ENCODE data around the gene AGMAT.

The AGMAT gene, protein sequence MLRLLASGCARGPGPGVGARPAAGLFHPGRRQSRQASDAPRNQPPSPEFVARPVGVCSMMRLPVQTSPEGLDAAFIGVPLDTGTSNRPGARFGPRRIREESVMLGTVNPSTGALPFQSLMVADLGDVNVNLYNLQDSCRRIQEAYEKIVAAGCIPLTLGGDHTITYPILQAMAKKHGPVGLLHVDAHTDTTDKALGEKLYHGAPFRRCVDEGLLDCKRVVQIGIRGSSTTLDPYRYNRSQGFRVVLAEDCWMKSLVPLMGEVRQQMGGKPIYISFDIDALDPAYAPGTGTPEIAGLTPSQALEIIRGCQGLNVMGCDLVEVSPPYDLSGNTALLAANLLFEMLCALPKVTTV

DNA sequence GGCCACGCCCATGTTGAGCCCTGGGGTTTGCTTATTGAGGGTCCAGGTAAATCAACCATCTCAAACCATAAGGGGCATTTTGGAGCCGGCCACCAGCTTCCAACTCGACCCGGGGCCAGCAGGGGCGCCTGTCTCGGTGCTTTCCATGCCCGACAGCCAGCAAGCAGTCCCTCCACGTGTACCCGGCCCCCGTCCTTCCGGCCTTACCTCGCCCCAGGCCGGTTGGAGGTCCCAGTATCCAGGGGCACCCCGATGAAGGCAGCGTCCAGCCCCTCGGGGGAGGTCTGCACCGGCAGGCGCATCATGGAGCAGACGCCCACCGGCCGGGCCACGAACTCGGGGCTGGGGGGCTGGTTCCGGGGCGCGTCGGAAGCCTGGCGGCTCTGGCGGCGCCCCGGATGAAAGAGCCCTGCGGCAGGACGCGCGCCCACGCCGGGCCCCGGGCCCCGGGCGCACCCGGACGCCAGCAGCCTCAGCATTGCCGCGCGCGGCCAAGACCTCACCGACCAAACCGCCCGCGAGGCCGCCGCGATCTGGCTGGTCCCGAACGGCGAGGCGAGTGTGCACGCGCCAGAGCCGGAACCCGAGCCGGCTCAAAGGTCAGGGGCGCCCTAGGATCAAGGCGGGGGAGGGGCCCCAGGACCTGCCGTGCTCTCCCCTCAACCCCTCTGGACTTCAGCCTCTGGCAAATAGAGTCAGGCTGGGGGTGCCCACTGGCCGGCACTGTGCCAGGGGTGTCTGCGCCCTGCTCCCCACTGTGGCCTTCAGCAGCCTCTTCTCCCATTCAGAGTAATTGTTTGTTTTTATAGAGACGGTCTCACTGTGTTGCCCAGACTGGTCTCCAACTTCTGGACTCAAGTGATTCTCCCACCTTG lies at the start of gene AGMAT:
AGMAT (minus strand) TSS at position 563 of the 875 bp plus-strand sequence; CDS start at position 479, 84 bp downstream.
- peak; percentile 47 for DNase-seq

DNA sequence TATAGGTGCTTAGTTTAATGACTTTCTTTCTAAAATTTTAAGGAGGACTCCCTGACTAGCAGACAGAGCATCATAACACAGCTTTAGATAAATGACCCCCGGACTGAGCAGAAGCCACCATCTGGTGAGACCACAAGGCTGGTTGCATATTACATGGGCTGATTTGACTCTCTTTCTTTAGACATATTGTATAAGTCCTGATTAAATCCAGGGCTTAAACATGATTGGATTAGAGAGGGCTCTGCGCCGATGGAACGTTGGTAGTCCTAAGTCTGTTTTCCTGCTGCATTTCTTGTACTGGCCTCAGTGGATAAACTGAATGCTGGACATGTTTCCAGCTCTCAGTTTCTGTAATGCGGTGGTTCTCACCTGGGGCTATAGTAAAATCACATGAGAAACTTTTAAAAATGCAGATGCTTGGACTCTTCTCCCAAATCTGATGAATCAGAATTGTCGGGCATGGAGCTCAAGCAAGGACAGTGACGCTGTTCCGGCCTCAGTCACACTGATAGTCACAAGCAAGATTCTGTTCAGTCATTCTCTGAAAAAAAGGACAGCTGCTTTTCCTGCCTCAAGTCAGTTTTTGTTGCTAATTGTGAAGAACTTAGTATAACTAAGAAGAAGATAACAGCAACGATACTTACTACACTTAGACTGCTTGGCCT lies 49.0 kb upstream of the AGMAT start:
- DNase-seq: no peak

DNA sequence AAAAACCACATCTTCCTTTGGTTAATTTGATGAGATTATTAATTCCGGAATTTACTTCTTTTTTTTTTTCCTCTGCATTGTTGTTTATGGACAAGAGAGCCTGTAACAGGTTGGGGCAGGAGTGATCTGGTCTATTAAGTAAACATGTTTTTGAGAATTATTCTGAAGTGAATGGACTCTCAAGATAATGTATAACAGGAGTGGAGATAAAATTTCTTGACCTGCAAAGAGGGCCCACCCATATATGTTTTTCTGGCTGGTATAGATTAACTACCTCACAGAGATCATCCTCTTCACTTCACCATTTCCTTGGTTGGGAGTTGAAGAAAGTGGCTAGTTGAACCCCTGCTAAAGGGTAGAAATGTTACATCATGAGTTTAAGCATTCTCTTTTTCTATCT lies 43.2 kb upstream of the AGMAT start:
- DNase-seq: no peak

DNA sequence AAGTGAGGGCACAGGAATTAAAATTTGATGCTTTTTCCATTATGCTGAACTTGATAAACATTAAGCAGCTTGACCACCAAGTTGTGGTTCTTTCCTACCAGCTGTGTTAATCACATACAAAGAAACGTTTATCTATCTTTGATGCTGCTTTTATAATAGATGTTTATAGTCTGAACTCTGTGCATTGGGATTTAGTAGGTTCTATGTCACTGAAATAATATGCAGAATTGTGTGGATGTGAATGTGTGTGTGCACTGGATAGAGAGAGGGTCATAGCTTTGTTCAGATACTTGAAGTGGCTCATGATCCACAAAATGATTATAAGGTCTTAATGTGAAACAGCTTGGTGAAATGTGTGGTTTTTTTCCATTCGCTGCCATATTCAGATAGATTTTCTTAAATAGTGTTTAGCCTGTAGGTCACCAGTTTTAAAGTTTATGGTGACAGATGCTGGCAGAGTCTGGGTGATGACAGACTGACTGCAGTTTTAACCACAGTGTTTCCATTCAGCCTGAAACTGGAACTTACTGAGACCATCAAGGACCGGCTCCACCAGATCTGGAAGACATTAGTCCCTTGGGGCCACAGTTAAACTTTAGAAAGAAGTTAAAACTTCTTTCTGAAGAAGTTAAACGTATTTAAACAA lies 42.6 kb upstream of the AGMAT start:
- no peak for DNase-seq

DNA sequence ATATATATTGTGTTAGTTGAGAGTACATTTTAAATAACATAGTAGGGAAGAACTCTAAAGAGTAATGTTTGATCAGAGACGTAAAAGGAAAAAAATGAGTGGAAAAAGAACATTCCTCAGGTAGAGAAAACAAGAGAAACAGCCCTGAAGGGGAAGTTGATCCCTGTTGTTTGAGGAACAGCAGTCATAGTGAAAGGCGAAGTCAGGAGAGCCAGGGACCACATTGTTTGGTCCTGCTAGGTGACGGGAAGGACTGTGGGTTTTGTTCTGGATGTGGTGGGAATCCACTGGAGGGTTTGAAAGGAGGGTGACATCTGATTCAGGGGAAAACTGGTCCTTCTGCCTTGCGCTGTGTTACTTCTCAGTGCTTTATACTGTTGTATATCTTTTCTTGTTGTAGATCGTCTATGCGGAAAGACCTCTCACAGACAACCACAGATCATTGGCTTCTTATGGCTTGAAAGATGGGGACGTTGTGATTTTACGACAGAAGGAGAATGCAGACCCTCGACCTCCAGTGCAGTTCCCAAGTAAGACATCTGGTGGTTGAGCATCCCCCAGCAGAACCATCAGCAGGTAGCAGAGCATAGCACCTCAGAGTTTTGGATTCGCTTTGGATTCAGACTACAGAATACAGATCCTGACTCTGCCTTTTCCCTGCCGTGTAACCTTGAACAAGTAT lies 41.6 kb upstream of the AGMAT start:
- DNase-seq: no peak

DNA sequence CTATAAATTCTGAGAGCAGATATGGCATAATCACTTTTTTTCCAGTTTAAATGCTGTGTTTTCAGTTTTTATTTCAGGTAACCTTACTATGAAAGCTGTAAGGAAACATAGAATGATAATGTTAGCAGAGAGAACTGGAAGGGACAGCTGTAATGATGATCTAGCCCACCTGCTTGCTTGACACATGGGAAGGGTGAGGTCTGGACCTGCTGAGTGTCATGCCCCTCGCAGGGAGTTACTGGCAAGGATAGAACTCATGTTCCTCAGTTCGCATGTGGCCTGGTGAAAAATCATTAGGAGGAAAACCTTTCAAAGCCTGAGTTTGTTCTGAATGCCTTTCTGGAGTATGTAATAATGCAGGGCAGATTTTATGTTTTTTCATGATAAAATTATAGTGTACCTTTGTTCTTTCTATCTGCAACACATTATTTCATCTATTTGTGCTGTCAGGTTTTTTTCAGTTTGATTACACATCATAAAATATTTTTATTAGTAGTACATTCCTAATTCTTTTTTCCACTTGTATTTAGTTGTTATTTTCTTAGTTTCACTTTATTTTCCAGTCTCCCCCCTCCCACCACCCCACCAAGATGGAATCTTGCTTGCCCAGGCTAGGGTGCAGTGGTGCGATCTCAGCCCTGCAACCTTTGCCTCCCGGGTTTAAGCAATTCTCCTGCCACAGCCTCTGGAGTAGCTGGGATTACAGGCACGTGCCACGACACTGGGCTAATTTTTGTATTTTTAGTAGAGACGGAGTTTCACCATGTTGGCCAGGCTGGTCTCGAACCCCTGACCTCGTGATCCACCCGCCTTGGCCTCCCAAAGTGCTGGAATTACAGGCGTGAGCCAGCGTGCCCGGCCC lies 40.4 kb upstream of the AGMAT start:
- no peak for DNase-seq

DNA sequence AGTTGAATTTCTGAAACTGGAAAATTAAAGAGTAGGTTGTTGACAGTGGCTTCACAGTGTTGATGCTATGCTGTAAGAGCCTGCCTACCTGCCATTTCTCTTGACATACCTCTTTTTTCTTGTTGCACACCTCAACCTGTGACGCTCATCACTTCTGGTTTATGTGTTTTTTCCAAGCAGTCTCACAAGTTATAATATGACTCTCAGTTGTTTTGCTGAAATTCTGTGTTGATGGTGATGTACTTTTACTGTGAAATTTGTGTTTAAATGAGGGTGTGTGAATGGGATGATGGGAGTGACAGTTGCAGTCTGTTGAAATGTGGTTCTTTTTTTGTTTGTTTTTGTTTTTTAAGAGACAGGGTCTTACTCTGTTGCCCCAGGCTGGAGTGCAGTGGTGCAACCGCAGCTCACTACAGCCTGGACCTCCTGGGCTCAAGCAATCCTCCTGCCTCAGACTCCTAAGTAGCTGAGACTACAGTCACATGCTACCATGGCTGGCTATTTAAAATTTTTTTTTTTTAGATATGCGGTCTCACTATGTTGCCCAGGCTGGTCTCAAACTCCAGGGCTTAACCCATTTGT lies 39.4 kb upstream of the AGMAT start:
- DNase-seq: no peak

DNA sequence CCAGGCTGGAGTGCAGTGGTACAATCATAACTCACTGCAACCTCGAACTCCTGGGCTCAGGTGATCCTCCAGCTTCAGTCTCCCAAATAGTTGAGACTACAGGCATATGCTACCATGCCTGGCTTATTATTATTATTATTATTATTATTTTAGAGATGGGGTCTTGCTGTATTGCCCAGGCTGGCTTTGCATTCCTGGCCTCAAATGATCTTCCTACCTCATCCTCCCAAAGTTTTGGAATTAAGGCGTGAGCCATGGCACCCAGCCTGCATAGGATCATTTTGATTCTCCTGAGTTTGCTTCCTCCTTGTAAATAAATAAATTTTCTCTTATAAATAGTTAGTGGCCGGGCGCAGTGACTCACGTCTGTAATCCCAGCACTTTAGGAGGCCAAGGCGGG lies 38.6 kb upstream of the AGMAT start:
- DNase-seq: no peak

DNA sequence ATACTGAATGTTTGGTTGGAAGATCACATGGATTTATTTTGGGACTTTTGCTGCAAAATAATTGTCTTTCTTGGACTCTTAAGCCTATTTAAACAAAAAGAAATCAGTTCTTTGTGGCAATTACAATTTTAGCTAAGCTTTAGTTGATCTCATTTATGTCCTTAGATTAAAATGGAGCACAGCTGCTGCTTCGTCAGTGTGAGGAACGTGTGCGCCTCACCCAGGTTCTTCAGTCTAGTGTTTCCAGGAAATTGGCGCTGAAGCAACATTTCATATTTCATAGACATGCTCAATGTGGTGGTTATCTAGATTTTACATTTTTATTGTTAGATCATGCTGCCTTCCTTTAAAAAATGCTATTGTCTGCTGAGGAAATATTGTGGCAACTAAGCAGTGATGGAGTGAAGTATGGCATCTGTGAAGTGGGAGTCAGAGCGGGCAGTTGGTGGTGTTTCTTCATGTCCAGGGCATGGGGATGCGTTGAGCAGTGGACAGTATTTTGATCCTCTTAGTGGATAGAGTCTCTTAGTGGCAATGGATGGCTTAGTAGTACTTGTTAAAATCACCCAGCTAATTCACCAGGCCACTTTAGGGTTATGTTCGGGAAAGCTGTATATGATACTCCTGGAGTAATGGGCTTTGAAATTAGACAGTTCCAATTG lies 38.0 kb upstream of the AGMAT start:
- no peak for DNase-seq

DNA sequence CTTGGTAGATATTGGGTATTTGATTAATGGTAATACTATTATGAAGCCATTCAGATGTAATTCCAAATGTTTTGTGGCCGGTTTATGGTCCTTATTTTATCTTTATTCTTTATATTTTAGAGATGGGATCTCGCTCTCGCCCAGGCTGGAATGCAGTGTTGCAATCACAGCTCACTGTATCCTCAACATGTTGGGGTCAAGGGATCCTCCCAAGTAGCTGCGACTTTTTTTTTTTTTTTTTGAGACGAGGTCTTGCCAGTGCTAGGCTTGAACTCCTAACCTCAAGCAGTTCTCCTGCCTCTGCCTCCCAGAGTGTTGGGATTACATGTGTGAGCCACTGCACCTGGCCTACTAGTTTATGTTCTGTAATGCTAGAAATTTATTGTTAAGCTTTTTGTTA lies 37.1 kb upstream of the AGMAT start:
- DNase-seq: no peak

DNA sequence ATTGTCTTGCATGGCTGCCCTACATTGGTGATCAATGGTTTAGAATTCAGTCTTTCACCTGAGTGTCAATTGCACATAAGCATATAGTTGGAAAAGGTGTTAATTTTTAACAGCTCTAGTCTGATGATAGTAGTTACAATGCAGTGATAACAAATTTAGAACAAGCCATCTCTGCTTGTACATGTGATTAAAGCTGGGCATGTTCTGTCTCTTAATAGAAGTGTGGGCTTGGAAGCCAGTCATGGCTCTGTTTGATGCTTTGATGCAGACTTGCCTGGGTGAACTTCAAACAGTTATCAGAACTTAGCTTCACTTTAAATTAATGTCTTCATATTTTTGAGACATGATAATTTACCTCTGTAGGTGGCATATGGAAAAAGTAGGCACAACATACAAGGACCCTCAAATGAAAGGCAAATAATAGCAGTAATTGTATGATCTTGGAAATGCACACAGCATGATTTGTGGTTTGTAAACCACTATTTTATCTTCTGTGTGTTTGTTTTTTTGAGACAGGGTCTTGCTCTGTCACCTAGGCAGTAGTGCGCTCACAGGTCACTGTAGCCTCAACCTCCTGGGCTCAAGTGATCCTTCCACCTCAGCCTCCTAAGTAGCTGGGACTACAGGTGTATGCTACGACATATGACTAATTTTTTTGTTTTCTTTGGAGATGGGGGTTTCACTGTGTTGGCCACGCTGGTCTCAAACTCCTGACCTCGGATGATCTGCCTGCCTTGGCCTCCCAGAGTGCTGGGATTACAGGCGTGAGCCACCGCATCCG lies 36.2 kb upstream of the AGMAT start:
- no peak for DNase-seq

DNA sequence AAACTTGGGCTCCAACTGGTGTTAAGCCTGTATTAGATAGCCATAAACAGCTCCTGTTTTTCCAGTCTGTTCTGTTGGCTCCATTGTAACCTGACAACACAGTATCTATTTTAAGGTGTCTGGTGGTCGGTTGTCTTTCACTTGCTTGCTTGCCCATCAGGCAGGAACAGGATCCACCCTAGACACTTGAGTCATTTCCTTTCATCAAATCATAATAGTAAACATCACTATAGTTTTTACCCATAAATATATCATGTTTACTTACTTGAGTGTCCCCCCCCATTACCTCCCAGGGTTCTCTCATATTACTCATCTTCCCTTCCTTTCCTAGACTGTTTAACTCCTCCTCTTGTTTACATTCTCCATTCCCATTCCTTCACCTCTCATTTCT lies 35.3 kb upstream of the AGMAT start:
- DNase-seq: peak; percentile 22

DNA sequence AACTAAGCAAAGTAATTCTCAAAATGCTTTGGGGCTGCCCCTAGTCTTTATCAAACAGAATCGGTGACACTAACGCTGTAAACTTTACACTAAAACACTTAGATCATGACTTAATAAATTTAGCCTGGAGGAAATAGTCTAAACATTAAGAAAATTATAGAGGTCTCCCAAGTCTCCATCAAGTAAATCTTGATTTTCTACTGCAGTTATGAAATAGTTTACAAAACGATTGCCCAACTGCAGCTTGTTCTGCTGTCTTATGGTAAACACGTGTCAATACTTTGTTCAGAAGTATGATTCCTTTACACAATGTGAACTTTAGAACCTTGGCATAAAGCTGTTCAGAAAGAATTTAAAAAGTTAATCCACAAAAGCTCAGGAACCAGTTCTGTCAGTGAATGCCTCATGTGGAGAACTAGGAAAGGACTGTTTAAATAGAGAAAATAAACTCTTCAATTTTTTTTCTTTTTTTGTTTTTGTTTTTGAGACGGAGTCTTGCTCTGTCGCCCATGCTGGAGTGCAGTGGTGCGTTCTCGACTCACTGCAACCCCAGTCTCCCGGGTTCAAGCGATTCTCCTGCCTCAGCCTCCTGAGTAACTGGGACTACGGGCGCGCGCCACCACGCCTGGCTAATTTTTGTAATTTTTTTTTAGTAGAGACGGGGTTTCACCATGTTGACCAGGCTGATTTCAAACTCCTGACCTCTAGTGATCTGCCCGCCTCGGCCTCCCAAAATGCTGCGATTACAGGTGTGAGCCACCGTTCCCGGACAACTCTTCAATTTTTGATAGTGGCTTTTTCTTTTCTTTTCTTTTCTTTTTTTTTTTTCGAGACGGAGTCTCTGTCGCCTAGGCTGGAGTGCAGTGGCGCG lies 34.0 kb upstream of the AGMAT start:
- DNase-seq: no peak

DNA sequence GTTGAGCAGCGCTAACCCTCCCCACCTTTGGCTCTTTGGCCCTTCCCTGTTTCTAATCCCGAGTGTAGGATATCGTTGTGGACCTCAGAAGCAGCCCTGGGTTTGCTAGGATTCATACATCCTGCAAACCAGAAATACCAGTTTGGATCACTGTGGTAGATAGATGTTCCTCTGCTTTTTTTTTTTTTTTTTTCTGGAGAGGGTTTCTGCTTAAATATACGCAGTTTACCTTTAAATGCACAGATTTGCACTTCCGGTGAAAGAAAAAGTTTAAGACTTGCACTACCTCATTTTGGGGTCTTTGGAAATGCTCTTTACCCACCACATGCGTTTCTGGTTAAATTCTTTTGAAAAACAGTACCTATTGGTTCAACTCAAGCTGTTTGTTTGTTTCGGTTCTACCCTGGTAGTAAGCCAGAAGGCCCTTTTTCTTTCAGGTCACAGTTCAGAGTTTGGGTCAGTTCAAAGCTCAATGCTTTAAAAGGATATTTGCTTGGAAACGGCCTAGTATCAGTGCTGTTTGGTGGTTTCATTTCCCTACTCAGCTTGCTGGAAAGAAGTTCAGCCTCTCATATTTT lies 33.3 kb upstream of the AGMAT start:
- no peak for DNase-seq

DNA sequence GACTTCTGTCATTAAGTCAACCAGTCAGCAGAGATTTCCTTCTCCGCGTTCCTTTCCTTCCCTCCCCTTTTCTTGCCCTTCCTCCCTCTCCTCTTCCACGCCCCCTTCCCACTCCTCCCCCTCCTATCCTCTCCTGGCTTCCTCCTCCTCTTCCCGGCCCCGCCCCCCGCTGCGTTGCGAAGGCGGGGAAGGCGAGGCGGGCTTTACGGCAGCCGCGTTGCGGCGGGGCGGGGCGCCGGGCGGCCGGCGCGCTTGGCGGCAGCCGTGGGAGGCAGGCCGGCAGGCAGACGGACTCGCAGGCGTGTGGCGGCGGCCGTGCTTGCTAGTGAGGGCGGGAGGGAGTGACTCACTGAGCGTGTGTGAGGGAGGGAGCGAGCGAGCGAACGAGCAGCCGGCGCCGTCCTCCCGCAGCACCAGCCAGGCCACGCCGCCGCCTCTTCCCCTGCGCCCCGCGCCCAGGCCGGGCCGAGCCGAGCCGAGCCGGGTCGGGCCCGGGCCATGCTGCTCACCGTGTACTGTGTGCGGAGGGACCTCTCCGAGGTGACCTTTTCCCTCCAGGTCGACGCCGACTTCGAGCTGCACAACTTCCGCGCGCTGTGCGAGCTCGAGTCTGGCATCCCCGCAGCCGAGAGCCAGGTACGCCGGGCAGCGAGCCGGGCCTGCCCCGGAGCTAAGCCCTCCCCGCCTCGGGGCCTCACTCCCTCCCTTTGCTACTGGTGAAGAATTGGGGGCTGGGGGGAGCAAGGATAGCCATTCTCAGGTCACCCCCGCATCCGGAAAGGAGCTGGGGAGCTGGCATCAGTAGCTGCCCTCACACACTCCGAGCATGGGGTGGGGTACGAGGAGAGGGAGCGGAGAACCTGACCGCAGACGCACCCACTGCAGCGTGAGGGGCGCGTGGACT lies 32.6 kb upstream of the AGMAT start, which contains the start of gene DDI2:
DDI2 (plus strand) TSS at position 286 of the 904 bp plus-strand sequence; CDS start at position 499, 213 bp downstream.
- peak; percentile 94 for DNase-seq

DNA sequence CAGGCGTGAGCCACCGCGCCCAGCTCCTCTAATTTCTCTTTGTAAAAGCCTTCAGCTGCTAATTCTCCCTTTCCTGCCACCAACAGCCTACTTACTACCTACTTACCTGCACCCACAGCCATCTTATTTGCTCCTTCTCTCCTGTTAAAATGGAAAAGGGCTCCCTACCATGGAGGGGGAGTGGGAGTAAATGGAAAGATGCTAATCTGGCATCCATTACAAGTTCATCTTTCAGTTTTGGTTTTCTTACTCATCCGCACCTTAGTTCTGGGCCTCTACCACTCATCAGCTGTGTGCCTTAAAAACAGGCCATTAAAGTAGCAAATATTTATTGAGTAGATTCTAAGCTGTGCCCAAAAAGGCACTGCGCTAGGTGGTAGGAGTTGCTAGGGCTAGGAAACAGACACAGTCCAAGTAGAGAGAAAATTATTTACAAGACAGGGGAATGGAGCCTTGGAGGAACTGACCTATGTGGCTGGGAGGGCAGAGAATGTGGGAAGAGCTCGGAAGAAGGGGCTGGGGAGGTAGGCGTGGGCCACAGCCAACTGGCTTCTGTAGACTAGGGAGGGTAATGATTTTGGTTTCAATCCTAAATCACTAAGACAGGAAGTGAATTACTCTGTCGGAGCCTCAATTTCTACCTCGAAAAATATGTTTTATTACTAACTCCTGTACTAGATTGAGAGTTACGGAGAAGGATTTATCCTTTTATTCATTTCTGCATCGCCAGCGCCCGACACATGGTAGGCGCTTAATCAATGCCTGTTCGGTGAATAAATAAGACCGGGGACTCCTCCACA lies 31.7 kb upstream of the AGMAT start:
- DNase-seq: no peak
